ENCODE results near the gene ZNF777. TPM values are rescaled to one million over a fixed set of nuclear protein-coding genes. Genes with fewer than 3 reads are reported as not detected.

Gene ZNF777
- total and polyA plus RNA-seq, 2 of the 4 experiments (the other 2 are of a cell fraction), result 3.2 to 6.5 TPM

GRCh38 chr7:149490083-149490760 lies 29.4 kb upstream of the ZNF777 start:
- Histone ChIP-seq H2BK15ac (ENCODE audit: low read depth, low read length) (no peak overlapping the region), H3K4ac (ENCODE audit: low read depth, low read length) (no peak overlapping the region), H2AFZ (replicated peaks; ENCODE audit: low read length, poor library complexity) (no peak overlapping the region), H4K91ac (ENCODE audit: insufficient read depth, low read depth, low read length) (no peak overlapping the region), H3K18ac (ENCODE audit: low read depth, low read length) (no peak overlapping the region), H3K79me1 (ENCODE audit: low read depth in 1 of 2, low read length in 2 of 2) (peaks cover 20 to 27% of the 10 kb centered on the region in 2 experiments), H3K36me3 (ENCODE audit: control insufficient read depth, insufficient read depth, low read length) (peaks cover 63% of the 10 kb centered on the region), H3K27me3 (ENCODE audit: control insufficient read depth, insufficient read depth, low read length) (no peaks in the 10 kb centered on the region), H3K14ac (replicated peaks; ENCODE audit: low read depth, low read length) (no peak overlapping the region), H3K23ac (ENCODE audit: low read depth, low read length) (no peak overlapping the region), H3K56ac (ENCODE audit: extremely low read depth, insufficient read depth, low read length) (no peak overlapping the region), H3K9me1 (ENCODE audit: insufficient read depth, low read length) (peaks cover 2% of the 10 kb centered on the region), H2AK5ac (ENCODE audit: low read depth, low read length) (no peak overlapping the region), H2BK20ac (ENCODE audit: low read depth, low read length) (no peak overlapping the region), H3K4me1 (ENCODE audit: control insufficient read depth, insufficient read depth, low read length) (peaks cover 3% of the 10 kb centered on the region), H3K9ac (ENCODE audit: low read depth, low read length) (no peak overlapping the region), H4K5ac (ENCODE audit: low read depth, low read length) (no peak overlapping the region), H4K8ac (ENCODE audit: low read depth in 2 of 2, low read length in 2 of 2) (no peak overlapping the region), H3K4me2 (ENCODE audit: low read depth, low read length) (no peak overlapping the region), H2BK120ac (ENCODE audit: low read depth, low read length) (no peak overlapping the region), H3K9me3 (ENCODE audit: control insufficient read depth, insufficient read depth, low read length) (no peaks in the 10 kb centered on the region), H3K4me3 (ENCODE audit: insufficient read depth, low read depth, low read length) (no peak overlapping the region), H2BK5ac (ENCODE audit: low read depth, low read length, poor library complexity, severe bottlenecking) (no peak overlapping the region), H2AK9ac (replicated peaks; ENCODE audit: low read depth, low read length, poor library complexity) (peak overlapping the region; percentile 28), H3K27ac (ENCODE audit: insufficient read depth, low read length) (no peak overlapping the region), H4K20me1 (ENCODE audit: insufficient read depth, low read length) (peaks cover 8% of the 10 kb centered on the region)
- DNase-seq, result no peak
- no peak for TF ChIP-seq BHLHE40 (IDR thresholded peaks at IDR 0.05; ENCODE audit: low read depth, low read length)
- TF ChIP-seq CEBPB (IDR thresholded peaks at IDR 0.05; ENCODE audit: low read depth, low read length), result no peak
- no peak for TF ChIP-seq RFX5 (IDR thresholded peaks at IDR 0.05; ENCODE audit: low read depth, low read length)
- TF ChIP-seq RAD21 (IDR thresholded peaks at IDR 0.05; ENCODE audit: low read length), result no peak
- no peak for TF ChIP-seq NFE2L2 (IDR thresholded peaks at IDR 0.05; ENCODE audit: low read depth, low read length)
- TF ChIP-seq FOS (IDR thresholded peaks at IDR 0.05; ENCODE audit: low read depth, low read length), result no peak
- no peak for TF ChIP-seq POLR2A (IDR thresholded peaks at IDR 0.05; ENCODE audit: low read depth, low read length)
- no peak for TF ChIP-seq CHD1 (IDR thresholded peaks at IDR 0.05; ENCODE audit: low read depth, low read length)
- TF ChIP-seq RCOR1 (IDR thresholded peaks at IDR 0.05; ENCODE audit: insufficient replicate concordance, low read length), result no peak
- no peak for TF ChIP-seq ELK1 (IDR thresholded peaks at IDR 0.05; ENCODE audit: borderline replicate concordance, low read depth, low read length)
- ChIA-PET CTCF (no interaction called here), POLR2A (ENCODE audit: unreplicated experiment) (no interaction called here)
- no peak for ATAC-seq (ENCODE audit: low read depth)
- BruUV-seq (replicated peaks), result no TSS peak
- dilution Hi-C loops (cut with HindIII; ENCODE audit: low sequenced_read_pairs, unreplicated experiment), result no loop called here
- WGBS, 2 experiments (ENCODE audit: extremely low coverage in 2 of 2, insufficient read length in 1 of 2), result 95% methylated on average over 10 of the region's 15 CpGs; no CpG with 5 or more reads in 1 of the 2 experiments
- intact Hi-C loops (cut with micrococcal nuclease), result no loop called here
- in situ Hi-C loops (cut with MboI; ENCODE audit: low sequenced_read_pairs), result no loop called here

All from IMR-90 (cell line).